ENCODE results near the gene CCDC15. TPM values are rescaled to one million over a fixed set of nuclear protein-coding genes. Genes with fewer than 3 reads are reported as not detected.
"Not testable (repeated sequence)": the region's sequence is repeated elsewhere in the genome, so short reads cannot be mapped to it uniquely, and the experiment has no call there.

Gene CCDC15
- total and polyA plus RNA-seq, 4 donors = 2.6 to 4.6 (median 3.7) TPM

- H3K4me3 ChIP-seq (ENCODE audit: low read depth, low read length) = peak overlapping the region; percentile 85
Observed at GRCh38 chr11:124955035-124955434, 1.0 kb downstream of the CCDC15 start.

DNA sequence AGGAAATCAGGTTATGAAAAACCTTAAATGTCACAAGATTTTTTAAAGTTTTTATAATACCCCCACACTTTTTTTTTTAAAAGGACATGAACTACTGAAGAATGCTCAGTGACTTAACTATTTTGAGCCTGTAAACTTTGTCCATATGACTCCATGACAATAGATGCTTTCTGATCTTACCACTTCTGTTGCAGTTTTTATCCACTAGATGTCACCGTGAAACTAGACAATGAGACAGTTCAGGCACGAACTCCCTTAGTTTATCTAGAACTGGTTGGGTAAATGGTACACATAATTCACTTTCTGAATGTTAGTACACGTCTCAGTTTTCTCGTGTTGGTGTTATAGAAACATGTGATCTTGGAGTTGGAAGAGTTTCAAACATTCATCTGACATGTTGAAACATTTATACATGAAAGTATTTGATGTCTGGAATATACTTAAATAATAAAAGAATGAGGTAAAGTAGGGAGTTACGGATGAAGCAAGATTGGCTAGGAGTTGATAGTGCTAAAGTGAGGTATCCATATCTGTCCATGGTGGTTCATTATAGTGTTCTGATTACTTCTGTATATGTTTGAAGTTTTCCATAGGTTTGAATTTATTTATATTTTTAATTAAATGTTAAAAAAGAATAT lies 8.1 kb downstream of the CCDC15 start:
- Histone ChIP-seq H3K4me3 (ENCODE audit: low read depth, low read length) (no peak overlapping the region), H3K27ac (ENCODE audit: low read depth, low read length) (no peak overlapping the region), H3K4me1 (ENCODE audit: control insufficient read depth, insufficient read depth, low read length) (no peaks in the 10 kb centered on the region), H3K9me3 (ENCODE audit: control insufficient read depth, insufficient read depth, low read length) (no peaks in the 10 kb centered on the region), H3K36me3 (ENCODE audit: control insufficient read depth, insufficient read depth, low read length) (no peaks in the 10 kb centered on the region), H3K27me3 (ENCODE audit: control insufficient read depth, insufficient read depth, low read length) (no peaks in the 10 kb centered on the region)
- no CpG with 5 or more reads among the region's 5 CpGs for WGBS (ENCODE audit: insufficient coverage)
- peak in 4 of 6 donors; percentile 51 to 95 (median 82) for DNase-seq (ENCODE audit: low read depth in 4 of 6, low spot score in 6 of 6)

More at GRCh38 chr11:124955035-124955434, 1.0 kb downstream of the CCDC15 start:
- DNase-seq (ENCODE audit: low read depth in 4 of 6, low spot score in 6 of 6) = no peak
- Histone ChIP-seq H3K27me3 (ENCODE audit: control insufficient read depth, insufficient read depth, low read length) (no peaks in the 10 kb centered on the region), H3K27ac (ENCODE audit: low read depth, low read length) (no peak overlapping the region), H3K36me3 (ENCODE audit: control insufficient read depth, insufficient read depth, low read length) (no peaks in the 10 kb centered on the region), H3K4me1 (ENCODE audit: control insufficient read depth, insufficient read depth, low read length) (peaks cover 8% of the 10 kb centered on the region), H3K9me3 (ENCODE audit: control insufficient read depth, insufficient read depth, low read length) (peaks cover 1% of the 10 kb centered on the region)

DNA sequence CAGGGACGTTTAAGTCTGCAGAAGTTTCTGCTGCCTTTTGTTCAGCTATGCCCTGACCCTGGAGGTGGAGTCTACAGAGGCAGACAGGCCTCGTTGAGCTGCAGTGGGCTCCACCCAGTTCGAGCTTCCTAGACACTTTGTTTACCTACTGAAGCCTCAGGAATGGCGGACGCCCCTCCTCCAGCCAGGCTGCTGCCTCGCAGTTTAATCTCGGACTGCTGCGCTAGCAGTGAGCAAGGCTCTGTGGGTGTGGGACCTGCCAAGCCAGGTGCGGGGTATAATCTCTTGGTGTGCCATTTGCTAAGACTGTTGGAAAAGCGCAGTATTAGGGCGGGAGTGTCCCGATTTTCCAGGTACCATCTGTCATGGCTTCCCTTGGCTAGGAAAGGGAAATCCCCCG lies 14.2 kb downstream of the CCDC15 start:
- H3K27ac ChIP-seq (ENCODE audit: low read depth, low read length); DNase-seq (ENCODE audit: low read depth in 4 of 6, low spot score in 6 of 6); H3K4me3 ChIP-seq (ENCODE audit: low read depth, low read length); H3K36me3 ChIP-seq (ENCODE audit: control insufficient read depth, insufficient read depth, low read length); H3K9me3 ChIP-seq (ENCODE audit: control insufficient read depth, insufficient read depth, low read length); H3K27me3 ChIP-seq (ENCODE audit: control insufficient read depth, insufficient read depth, low read length); H3K4me1 ChIP-seq (ENCODE audit: control insufficient read depth, insufficient read depth, low read length): not testable (repeated sequence)
- 81% methylated on average over 13 of the region's 13 CpGs for whole genome bisulfite sequencing (ENCODE audit: insufficient coverage)

- no CpG with 5 or more reads among the region's 2 CpGs for WGBS (ENCODE audit: insufficient coverage)
- H3K27me3 ChIP-seq (ENCODE audit: control insufficient read depth, insufficient read depth, low read length) = no peaks in the 10 kb centered on the region
- no peak overlapping the region for H3K27ac ChIP-seq (ENCODE audit: low read depth, low read length)
- peak in 1 of 6 donors; percentile 11 for DNase-seq (ENCODE audit: low read depth in 4 of 6, low spot score in 6 of 6)
- no peaks in the 10 kb centered on the region for H3K9me3 ChIP-seq (ENCODE audit: control insufficient read depth, insufficient read depth, low read length)
- no peaks in the 10 kb centered on the region for H3K4me1 ChIP-seq (ENCODE audit: control insufficient read depth, insufficient read depth, low read length)
- H3K4me3 ChIP-seq (ENCODE audit: low read depth, low read length) = no peak overlapping the region
- peaks cover 3% of the 10 kb centered on the region for H3K36me3 ChIP-seq (ENCODE audit: control insufficient read depth, insufficient read depth, low read length)
Observed at GRCh38 chr11:124970925-124971324, 16.9 kb downstream of the CCDC15 start.

GRCh38 chr11:124971810-124972209 lies 17.8 kb downstream of the CCDC15 start:
- no peak for DNase-seq (ENCODE audit: low read depth in 4 of 6, low spot score in 6 of 6)
- Histone ChIP-seq H3K9me3 (ENCODE audit: control insufficient read depth, insufficient read depth, low read length) (no peaks in the 10 kb centered on the region), H3K36me3 (ENCODE audit: control insufficient read depth, insufficient read depth, low read length) (peaks cover 3% of the 10 kb centered on the region), H3K4me3 (ENCODE audit: low read depth, low read length) (no peak overlapping the region), H3K27ac (ENCODE audit: low read depth, low read length) (no peak overlapping the region), H3K27me3 (ENCODE audit: control insufficient read depth, insufficient read depth, low read length) (no peaks in the 10 kb centered on the region), H3K4me1 (ENCODE audit: control insufficient read depth, insufficient read depth, low read length) (no peaks in the 10 kb centered on the region)
- whole genome bisulfite sequencing (ENCODE audit: insufficient coverage) = no CpG with 5 or more reads among the region's 2 CpGs

DNA sequence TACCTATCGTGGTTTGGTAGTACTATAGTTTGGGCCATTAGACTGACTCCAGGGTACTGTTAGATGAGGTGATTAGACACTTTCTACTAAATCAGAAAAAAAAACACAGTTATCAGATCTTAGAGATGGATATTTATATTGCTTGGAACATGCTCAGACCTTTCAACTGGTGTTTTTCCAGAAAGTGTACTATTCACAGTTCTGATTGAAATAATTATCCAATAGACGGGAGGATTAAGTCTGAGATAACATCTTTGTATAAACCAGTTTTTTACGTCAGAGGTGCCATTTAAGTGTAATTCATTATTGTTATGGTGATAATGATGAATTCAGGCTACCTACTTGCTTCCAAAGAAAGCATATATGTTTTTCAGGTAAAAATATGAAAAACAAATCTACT lies 22.5 kb downstream of the CCDC15 start:
- no peak for DNase-seq (ENCODE audit: low read depth in 4 of 6, low spot score in 6 of 6)
- Histone ChIP-seq H3K9me3 (ENCODE audit: control insufficient read depth, insufficient read depth, low read length) (no peaks in the 10 kb centered on the region), H3K27me3 (ENCODE audit: control insufficient read depth, insufficient read depth, low read length) (no peaks in the 10 kb centered on the region), H3K4me3 (ENCODE audit: low read depth, low read length) (no peak overlapping the region), H3K27ac (ENCODE audit: low read depth, low read length) (no peak overlapping the region), H3K4me1 (ENCODE audit: control insufficient read depth, insufficient read depth, low read length) (no peaks in the 10 kb centered on the region), H3K36me3 (ENCODE audit: control insufficient read depth, insufficient read depth, low read length) (no peaks in the 10 kb centered on the region)
- WGBS (ENCODE audit: insufficient coverage) = no CpG with 5 or more reads among the region's 3 CpGs

DNA sequence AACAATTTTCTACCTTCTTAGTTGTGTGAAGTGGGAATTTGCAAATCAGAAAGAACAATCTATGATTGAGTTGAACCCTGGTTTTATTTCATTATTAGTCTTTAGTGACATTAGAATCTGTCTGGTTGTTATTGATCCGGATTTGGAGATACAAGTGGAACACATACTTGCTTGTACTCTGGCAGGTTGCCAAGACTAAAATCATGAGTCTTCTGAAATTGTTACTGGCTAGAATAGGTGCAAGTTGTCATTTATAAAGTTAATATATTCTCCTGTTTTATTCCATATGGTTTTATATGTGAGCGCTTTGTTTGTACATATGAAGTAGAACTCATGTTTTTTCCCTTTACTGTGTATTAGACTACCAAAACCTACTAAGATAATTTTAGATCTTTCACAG lies 23.0 kb downstream of the CCDC15 start:
- Histone ChIP-seq H3K4me1 (ENCODE audit: control insufficient read depth, insufficient read depth, low read length) (no peaks in the 10 kb centered on the region), H3K27ac (ENCODE audit: low read depth, low read length) (no peak overlapping the region), H3K36me3 (ENCODE audit: control insufficient read depth, insufficient read depth, low read length) (no peaks in the 10 kb centered on the region), H3K9me3 (ENCODE audit: control insufficient read depth, insufficient read depth, low read length) (no peaks in the 10 kb centered on the region), H3K27me3 (ENCODE audit: control insufficient read depth, insufficient read depth, low read length) (no peaks in the 10 kb centered on the region), H3K4me3 (ENCODE audit: low read depth, low read length) (no peak overlapping the region)
- no CpG with 5 or more reads among the region's 2 CpGs for WGBS (ENCODE audit: insufficient coverage)
- DNase-seq (ENCODE audit: low read depth in 4 of 6, low spot score in 6 of 6) = peak in 2 of 6 donors; percentile 2

GRCh38 chr11:124978316-124978715 lies 24.3 kb downstream of the CCDC15 start:
- H3K27me3 ChIP-seq (ENCODE audit: control insufficient read depth, insufficient read depth, low read length) = no peaks in the 10 kb centered on the region
- WGBS (ENCODE audit: insufficient coverage) = no CpG with 5 or more reads among the region's 2 CpGs

GRCh38 chr11:124982043-124982442 lies 28.0 kb downstream of the CCDC15 start:
- H3K27me3 ChIP-seq (ENCODE audit: control insufficient read depth, insufficient read depth, low read length) = no peaks in the 10 kb centered on the region
- H3K36me3 ChIP-seq (ENCODE audit: control insufficient read depth, insufficient read depth, low read length) = peaks cover 3% of the 10 kb centered on the region
- no peaks in the 10 kb centered on the region for H3K4me1 ChIP-seq (ENCODE audit: control insufficient read depth, insufficient read depth, low read length)
- H3K9me3 ChIP-seq (ENCODE audit: control insufficient read depth, insufficient read depth, low read length) = peaks cover 2% of the 10 kb centered on the region
- no peak overlapping the region for H3K27ac ChIP-seq (ENCODE audit: low read depth, low read length)
- DNase-seq (ENCODE audit: low read depth in 4 of 6, low spot score in 6 of 6) = no peak
- H3K4me3 ChIP-seq (ENCODE audit: low read depth, low read length) = no peak overlapping the region

More at GRCh38 chr11:124978316-124978715, 24.3 kb downstream of the CCDC15 start:
- DNase-seq (ENCODE audit: low read depth in 4 of 6, low spot score in 6 of 6) = no peak
- Histone ChIP-seq H3K4me3 (ENCODE audit: low read depth, low read length) (no peak overlapping the region), H3K9me3 (ENCODE audit: control insufficient read depth, insufficient read depth, low read length) (peaks cover 2% of the 10 kb centered on the region), H3K27ac (ENCODE audit: low read depth, low read length) (no peak overlapping the region), H3K36me3 (ENCODE audit: control insufficient read depth, insufficient read depth, low read length) (no peaks in the 10 kb centered on the region), H3K4me1 (ENCODE audit: control insufficient read depth, insufficient read depth, low read length) (no peaks in the 10 kb centered on the region)

- no peak overlapping the region for H3K27ac ChIP-seq (ENCODE audit: low read depth, low read length)
- H3K27me3 ChIP-seq (ENCODE audit: control insufficient read depth, insufficient read depth, low read length) = no peaks in the 10 kb centered on the region
- peaks cover 2% of the 10 kb centered on the region for H3K9me3 ChIP-seq (ENCODE audit: control insufficient read depth, insufficient read depth, low read length)
- H3K36me3 ChIP-seq (ENCODE audit: control insufficient read depth, insufficient read depth, low read length) = peaks cover 3% of the 10 kb centered on the region
- 89% methylated on average over 15 of the region's 17 CpGs for WGBS (ENCODE audit: insufficient coverage)
- no peaks in the 10 kb centered on the region for H3K4me1 ChIP-seq (ENCODE audit: control insufficient read depth, insufficient read depth, low read length)
- DNase-seq (ENCODE audit: low read depth in 4 of 6, low spot score in 6 of 6) = no peak
- no peak overlapping the region for H3K4me3 ChIP-seq (ENCODE audit: low read depth, low read length)
Observed at GRCh38 chr11:124983674-124984511, 29.9 kb downstream of the CCDC15 start.

Data from spinal cord (tissue), 10 donors.